HG03196 (cell line): ENCODE results near the gene HENMT1.

Experiments
- ATAC-seq: cut with Tn5 transposase; IDR thresholded peaks from one replicate; pipeline ENCODE4 v1.9.1; 2021; ENCODE audit not compliant: unreplicated experiment

HENMT1 gene

GRCh38 chr1:108628665-108629064 is 32.2 kb downstream of the HENMT1 start:
- ATAC-seq, result no peak

GRCh38 chr1:108627951-108628350 is 32.9 kb downstream of the HENMT1 start:
- ATAC-seq, result no peak

GRCh38 chr1:108627256-108627655 is 33.6 kb downstream of the HENMT1 start:
- no peak for ATAC-seq

- ATAC-seq, result no peak
These were observed 36.8 kb downstream of the HENMT1 start for GRCh38 chr1:108624069-108624468.

- ATAC-seq, result no peak
These were observed 43.2 kb downstream of the HENMT1 start for GRCh38 chr1:108617724-108618056.

GRCh38 chr1:108617008-108617723 is 43.7 kb downstream of the HENMT1 start:
- no peak for ATAC-seq

GRCh38 chr1:108615544-108615943 is 45.3 kb downstream of the HENMT1 start:
- ATAC-seq, result no peak

- ATAC-seq, result no peak
These were observed 48.4 kb downstream of the HENMT1 start for GRCh38 chr1:108612496-108612895.

- ATAC-seq, result no peak
These were observed 48.9 kb downstream of the HENMT1 start for GRCh38 chr1:108611984-108612383.

GRCh38 chr1:108610073-108610472 is 50.8 kb downstream of the HENMT1 start:
- no peak for ATAC-seq

- ATAC-seq, result no peak
These were observed 51.3 kb downstream of the HENMT1 start for GRCh38 chr1:108609483-108610049.

- ATAC-seq, result no peak
These were observed 54.4 kb downstream of the HENMT1 start for GRCh38 chr1:108606478-108606877.

GRCh38 chr1:108605633-108606032 is 55.3 kb downstream of the HENMT1 start:
- no peak for ATAC-seq

GRCh38 chr1:108601708-108602410 is 59.0 kb downstream of the HENMT1 start:
- ATAC-seq, result no peak

- ATAC-seq, result no peak
These were observed 60.4 kb downstream of the HENMT1 start for GRCh38 chr1:108600504-108600903.

- no peak for ATAC-seq
These were observed 62.6 kb downstream of the HENMT1 start for GRCh38 chr1:108598340-108598739.
